Effector CD8-positive, alpha-beta T cell (primary cell): ENCODE measurements around the gene LAMA4.
"Not testable (repeated sequence)": the region's sequence is repeated elsewhere in the genome, so short reads cannot be mapped to it uniquely, and the experiment has no call there.

Experiments
- DNase-seq: peaks from one replicate; lab custom pipeline; 2025; lab: John Stamatoyannopoulos, UW

LAMA4 gene

DNA sequence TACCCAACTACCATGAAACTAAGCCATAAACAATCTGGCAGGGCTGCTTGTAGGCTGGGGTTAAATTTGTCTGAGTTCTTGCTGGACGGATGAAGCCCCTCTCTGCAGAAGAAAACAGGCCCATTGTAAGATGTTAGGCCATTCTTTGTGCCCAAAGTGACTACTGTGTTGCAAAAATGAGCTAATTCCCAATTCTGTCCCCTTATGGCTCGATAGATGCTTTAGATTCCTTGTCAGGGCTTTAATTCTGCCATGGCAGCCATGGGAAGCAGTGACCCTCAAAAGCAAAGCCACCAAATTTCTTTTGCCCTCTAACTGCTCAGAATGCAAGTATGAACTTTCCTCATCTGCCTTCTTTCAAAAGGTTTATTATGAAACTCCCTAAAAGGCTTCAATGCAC lies 45.2 kb downstream of the LAMA4 start:
- DNase-seq = no peak

DNA sequence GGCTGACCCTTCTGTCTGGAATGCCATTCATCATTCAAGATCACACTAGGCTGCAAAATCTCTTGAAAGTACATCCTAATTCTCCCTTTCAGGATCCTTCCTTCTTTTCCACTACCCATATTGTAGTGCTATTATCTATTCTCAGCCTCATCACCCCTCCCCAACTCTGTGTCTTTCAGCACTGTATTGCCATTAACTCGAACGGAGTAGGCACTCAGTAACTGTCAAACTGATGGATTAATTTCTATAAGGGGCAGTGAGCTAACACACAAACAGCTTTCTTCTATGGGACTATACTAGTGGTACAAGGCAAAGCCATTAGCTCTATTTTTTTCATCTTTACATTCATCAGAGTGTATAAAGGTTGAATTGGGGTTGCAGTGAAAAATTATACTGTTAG lies 46.6 kb downstream of the LAMA4 start:
- no peak for DNase-seq

- no peak for DNase-seq
Measured at GRCh38 chr6:112207131-112207530, 47.2 kb downstream of the LAMA4 start.

- DNase-seq = no peak
Measured at GRCh38 chr6:112206110-112206458, 48.3 kb downstream of the LAMA4 start.

DNA sequence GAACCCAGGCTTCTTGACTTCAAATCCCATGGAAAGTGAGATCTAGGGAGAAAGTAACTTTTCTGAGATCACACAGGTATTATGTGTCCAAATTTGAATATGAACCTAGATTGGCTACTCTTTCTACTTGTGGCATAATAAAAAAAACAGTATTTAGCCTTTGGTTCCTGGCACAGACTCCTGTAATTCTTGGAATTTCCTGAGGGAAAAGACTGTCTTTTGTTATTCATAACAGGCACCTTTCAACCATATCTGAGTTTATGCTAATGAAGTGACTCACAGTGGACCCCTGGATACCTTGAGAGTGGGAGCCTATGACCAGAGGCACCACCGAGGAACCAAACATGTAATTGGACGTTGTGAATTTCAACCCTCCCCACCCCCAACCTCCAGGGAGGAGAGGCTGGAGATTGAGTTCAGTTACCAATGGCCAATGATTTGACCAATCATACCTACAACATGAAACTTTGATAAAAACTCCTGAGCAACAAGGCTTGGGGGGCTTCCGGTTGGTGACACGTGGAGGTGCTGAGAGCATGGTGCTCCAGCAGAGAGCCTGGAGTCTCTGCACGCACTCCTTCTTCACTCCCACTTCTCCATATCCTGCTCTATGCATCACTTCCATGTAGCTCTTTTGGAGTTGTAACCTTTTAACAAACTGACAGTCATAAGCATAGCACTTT lies 48.8 kb downstream of the LAMA4 start:
- DNase-seq = no peak

- no peak for DNase-seq
Measured at GRCh38 chr6:112204350-112204706, 50.0 kb downstream of the LAMA4 start.

DNA sequence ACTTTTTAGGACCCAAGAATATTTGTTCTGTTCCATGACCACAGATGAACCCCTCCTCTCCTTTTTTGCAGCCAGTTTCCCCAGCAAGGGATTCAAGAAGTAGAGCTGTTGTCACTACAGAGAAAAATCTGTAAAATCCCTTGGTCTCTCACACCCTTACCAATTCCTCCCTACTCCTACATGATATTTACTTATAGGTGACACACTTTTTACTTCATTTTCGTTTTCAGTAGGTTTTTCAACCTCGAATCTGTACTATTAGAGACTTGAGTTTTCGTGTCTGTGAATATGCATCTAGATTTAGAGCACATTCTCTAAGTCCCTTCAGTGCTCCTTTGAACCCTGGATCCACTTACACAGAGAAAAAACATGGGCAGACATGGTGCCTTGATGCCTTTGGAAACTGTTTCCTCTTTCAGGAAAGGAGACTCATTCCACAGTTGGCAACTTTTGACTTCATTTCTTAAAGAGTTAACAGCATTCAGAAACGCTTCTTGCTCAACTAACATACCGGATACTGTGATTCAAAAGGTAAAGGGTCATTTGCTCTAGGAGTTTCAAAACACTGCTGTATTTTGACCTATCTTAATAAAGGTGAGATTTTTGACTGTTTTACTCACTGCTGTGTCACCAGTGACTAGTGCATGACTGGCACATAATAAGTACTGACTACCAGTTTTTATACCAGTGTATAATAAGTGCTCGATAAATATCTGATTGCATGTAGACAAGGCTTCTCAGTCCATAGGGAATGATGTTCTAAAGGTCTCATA lies 50.6 kb downstream of the LAMA4 start:
- no peak for DNase-seq

- no peak for DNase-seq
Measured at GRCh38 chr6:112202639-112203341, 51.6 kb downstream of the LAMA4 start.

GRCh38 chr6:112200185-112200914 lies 54.0 kb downstream of the LAMA4 start:
- not testable (repeated sequence) for DNase-seq

DNA sequence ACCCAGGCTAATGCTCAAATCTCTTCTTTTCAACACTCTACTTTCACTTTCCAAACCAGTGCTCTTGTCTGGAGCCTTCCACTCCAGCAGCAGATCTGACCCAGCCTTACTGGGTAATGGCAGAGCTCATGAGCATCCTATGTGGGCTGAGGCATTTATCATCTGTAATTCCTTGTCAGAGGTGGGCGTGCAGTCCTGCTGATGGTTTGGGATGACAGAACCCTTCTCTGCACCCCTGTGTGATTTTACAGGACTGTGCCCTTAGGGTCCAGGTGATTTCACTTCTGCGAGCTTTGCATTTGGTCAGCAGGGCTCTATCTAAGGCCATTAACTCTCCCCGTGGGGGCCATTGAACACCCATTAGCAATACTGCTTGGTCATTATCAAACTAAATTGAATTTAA lies 55.4 kb downstream of the LAMA4 start:
- no peak for DNase-seq

GRCh38 chr6:112198582-112198981 lies 55.8 kb downstream of the LAMA4 start:
- DNase-seq = no peak

- DNase-seq = no peak
Measured at GRCh38 chr6:112197636-112198035, 56.7 kb downstream of the LAMA4 start.

DNA sequence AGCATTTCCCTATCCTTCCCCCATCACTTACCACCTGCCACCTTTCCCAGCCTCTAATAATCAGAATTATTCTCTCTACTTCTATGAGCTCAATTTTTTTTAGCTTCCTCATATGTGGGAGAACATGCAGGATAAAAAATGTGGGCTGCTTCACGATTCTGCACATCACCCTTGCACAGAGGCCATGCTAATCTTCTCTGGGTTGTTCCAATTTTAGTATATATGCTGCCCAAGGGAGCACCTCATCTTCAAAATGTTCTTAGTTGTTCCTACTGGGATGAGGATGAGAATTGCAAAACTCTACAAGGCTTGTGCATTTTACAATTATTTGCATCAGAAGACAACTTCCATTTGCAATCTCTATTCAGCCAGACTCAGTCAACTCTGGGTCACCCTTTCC lies 58.1 kb downstream of the LAMA4 start:
- no peak for DNase-seq

- no peak for DNase-seq
Measured at GRCh38 chr6:112195166-112195565, 59.2 kb downstream of the LAMA4 start.

DNA sequence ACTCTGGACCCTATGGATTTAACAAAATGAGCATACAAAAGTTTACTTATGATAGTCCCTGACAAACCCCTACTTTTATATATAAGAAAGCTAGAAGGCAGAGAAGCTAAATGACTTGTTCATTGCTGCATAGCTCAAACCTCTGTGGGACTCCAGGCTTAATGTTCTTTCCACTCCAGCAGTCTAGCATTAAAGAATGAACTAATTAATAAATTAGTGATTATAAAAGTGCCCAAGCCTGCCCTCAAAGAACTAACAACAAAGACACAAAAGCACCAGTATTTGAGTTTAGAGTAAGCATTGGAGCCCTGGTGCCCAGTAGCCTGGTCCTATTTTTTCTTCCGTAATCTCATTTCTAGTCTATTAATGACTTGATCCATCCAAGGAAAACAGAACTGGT lies 59.9 kb downstream of the LAMA4 start:
- DNase-seq = no peak

- no peak for DNase-seq
Measured at GRCh38 chr6:112193535-112194051, 60.8 kb downstream of the LAMA4 start.

DNA sequence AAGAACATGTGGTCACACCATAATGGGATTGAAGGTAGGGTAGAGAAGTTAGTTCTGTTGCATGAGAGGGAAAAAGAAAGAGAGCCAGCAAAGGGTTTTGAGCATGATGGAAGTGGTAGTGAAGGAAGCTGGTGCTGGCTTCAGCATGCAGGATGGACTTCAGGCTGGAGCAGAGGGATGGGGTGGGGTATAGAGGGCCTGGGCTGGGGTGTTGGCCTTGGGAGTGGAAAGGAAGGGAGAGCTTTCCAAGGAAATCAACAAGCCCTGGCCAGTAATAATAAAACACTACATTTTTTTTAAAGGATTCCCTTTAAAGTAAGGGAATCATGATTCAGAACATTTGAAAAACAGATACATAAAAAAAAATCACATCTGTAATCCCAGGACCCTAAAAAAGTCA lies 61.2 kb downstream of the LAMA4 start:
- DNase-seq = no peak

DNA sequence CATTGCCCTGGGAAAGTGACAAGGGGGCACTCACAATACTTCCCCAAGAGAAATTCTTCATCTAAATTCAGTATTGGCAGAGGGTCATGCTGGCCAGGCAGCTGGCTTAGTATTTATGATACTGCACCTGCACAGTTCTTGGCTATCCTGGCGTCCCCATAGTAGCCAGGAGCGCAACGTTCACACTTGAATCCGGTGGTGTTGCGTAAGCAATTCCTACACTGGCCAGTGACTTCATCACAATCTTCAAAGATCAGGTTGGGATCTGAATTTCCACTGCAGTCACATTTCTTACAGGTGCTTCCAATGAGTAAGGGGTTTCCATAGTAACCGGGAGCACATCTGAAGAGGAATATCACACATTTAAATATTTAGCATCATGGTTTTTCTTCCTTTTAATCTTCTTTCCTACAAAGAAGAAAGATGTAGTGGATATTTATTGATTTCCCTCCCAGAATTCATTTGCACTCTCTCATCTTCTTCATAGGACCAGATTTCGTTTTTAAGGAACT lies 62.8 kb downstream of the LAMA4 start:
- no peak for DNase-seq

GRCh38 chr6:112190164-112190563 lies 64.2 kb downstream of the LAMA4 start:
- no peak for DNase-seq

- DNase-seq = no peak
Measured at GRCh38 chr6:112189494-112189893, 64.9 kb downstream of the LAMA4 start.

DNA sequence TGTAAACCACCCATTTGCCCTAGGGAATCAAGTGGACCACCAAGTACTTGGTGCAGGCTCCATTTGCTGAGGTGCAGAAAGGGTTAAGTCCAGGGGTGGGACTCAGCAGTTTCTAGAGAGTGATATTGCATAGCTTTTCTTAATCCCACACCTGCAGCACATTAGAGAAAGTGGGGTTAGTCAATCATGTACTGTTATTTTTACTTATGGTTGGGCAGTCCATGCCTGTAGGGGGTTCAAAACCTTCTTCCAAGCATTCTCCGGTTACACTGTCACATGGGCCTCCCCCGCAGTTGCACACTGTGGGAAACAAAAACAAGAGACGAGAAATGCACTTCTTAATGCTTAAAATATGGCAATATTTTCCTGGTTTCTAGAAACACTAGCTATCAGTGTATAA lies 65.5 kb downstream of the LAMA4 start:
- no peak for DNase-seq

DNA sequence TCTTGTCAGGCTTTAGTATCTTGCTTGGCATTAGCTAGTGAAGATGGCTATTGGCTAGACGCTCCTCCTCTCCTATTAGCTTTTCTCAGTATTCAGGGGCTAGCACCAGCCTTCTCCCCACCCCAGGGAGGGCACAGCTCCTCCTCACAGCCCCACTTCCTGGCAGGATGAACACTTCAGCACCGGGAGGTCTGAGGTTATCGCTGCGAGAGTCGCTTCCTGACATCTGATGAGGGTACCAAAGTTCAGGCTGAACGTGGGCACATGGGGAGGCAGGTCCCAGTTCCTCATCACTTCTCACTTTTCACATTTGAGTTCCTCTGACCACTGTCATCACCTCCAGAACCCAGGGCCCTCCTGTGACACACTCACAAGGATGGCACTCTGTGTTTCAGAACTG lies 66.6 kb downstream of the LAMA4 start:
- no peak for DNase-seq
